GM21515 (cell line): ENCODE measurements around the gene MRGPRG.
"Not testable (repeated sequence)": the region's sequence is repeated elsewhere in the genome, so short reads cannot be mapped to it uniquely, and the experiment has no call there.

Source experiments
- ATAC-seq: cut with Tn5 transposase; IDR thresholded peaks from one replicate; pipeline ENCODE4 v1.9.1; 2021; ENCODE audit not compliant: unreplicated experiment

The MRGPRG gene, protein sequence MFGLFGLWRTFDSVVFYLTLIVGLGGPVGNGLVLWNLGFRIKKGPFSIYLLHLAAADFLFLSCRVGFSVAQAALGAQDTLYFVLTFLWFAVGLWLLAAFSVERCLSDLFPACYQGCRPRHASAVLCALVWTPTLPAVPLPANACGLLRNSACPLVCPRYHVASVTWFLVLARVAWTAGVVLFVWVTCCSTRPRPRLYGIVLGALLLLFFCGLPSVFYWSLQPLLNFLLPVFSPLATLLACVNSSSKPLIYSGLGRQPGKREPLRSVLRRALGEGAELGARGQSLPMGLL

DNA sequence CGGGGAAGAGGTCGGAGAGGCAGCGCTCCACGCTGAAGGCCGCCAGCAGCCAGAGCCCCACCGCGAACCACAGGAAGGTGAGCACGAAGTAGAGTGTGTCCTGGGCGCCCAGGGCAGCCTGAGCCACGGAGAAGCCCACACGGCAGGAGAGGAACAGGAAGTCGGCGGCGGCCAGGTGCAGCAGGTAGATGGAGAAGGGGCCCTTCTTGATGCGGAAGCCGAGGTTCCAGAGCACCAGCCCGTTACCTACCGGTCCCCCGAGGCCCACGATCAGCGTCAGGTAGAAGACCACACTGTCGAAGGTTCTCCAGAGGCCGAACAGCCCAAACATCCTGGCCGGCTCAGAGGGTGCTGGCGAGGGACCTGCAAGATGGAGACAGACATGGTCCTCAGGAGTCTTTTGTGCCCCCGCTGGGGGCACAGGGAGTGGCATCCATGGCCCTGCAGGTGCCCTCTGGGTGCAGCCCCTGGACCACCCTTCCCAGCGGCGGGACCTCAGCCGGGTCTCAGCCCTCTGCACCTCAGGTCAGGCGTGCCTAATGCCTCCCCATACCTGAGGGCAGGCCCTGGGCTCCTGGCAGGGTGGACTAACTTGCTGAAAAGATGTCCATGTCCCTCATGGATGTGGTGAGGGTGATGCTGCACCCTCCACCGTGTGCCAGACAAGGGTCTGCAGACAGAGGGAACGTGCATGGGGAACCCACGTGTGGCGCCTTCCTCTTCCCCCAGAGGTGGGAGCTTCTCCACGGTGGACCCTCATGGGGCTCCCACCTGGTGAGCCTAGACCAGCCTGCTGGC, at the start of gene MRGPRG:
TSS of gene MRGPRG (minus strand) at position 331 of the 798 bp plus-strand sequence. CDS start at position 331, 0 bp downstream.
- no peak for ATAC-seq

GRCh38 chr11:3262548-3262947, 43.9 kb upstream of the MRGPRG start:
- not testable (repeated sequence) for ATAC-seq

GRCh38 chr11:3261831-3262230, 43.2 kb upstream of the MRGPRG start:
- ATAC-seq = not testable (repeated sequence)

DNA sequence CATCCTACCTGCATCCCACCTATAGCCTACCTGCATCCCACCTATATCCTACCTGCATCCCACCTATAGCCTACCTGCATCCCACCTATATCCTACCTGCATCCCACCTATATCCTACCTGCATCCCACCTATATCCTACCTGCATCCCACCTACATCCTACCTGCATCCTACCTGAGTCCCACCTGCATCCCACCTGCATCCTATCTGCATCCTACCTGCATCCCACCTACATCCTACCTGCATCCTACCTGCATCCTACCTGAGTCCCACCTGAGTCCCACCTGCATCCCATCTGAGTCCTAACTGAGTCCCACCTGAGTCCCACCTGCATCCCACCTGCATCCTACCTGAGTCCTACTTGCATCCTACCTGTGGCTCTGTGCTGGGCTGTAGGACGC, 38.9 kb upstream of the MRGPRG start:
- ATAC-seq = not testable (repeated sequence)

- not testable (repeated sequence) for ATAC-seq
Measured at GRCh38 chr11:3255241-3255640, 36.6 kb upstream of the MRGPRG start.

GRCh38 chr11:3254773-3255172, 36.2 kb upstream of the MRGPRG start:
- not testable (repeated sequence) for ATAC-seq

DNA sequence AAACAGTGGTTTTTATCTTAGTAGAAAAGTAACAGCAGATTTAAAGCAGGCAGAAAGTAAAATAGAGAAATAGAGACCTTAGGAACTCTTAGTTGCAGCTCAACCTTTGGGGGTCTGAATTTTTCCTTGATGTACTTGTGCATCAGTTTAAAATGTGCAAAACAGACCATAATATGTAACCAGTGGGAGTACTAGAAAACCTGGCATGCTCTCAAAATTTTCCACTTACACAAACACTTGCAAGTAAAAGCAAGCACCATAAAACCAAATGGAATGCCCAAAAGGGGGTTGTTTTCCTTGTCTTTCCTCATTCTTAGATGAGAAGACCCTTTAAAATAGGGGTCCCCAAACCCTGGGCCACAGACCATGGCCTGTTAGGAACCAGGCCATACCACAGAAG, 26.5 kb upstream of the MRGPRG start:
- ATAC-seq = no peak

GRCh38 chr11:3243880-3244279, 25.3 kb upstream of the MRGPRG start:
- ATAC-seq = no peak

- no peak for ATAC-seq
Measured at GRCh38 chr11:3237119-3237518, 18.5 kb upstream of the MRGPRG start.

DNA sequence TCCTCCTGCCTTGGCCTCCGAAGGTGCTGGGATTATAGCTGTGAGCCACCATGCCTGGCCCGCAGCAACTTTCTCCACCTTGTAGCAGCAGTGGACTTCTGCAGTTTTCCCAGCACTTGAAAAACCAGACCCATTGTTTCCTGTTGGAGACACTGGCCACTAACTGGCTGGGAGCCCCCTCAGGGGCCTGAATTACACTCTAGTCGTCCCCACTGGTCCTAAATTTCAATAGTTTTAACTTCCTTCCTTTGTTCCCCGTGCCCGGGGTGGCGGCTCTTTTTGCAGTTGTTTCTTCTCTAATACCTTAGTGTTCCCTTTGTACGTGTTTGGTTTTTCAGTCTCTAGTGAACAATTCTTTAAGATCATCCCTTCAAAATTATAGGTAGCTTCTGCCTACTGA, 16.2 kb upstream of the MRGPRG start:
- ATAC-seq = no peak

GRCh38 chr11:3232956-3233355, 14.3 kb upstream of the MRGPRG start:
- ATAC-seq = no peak

DNA sequence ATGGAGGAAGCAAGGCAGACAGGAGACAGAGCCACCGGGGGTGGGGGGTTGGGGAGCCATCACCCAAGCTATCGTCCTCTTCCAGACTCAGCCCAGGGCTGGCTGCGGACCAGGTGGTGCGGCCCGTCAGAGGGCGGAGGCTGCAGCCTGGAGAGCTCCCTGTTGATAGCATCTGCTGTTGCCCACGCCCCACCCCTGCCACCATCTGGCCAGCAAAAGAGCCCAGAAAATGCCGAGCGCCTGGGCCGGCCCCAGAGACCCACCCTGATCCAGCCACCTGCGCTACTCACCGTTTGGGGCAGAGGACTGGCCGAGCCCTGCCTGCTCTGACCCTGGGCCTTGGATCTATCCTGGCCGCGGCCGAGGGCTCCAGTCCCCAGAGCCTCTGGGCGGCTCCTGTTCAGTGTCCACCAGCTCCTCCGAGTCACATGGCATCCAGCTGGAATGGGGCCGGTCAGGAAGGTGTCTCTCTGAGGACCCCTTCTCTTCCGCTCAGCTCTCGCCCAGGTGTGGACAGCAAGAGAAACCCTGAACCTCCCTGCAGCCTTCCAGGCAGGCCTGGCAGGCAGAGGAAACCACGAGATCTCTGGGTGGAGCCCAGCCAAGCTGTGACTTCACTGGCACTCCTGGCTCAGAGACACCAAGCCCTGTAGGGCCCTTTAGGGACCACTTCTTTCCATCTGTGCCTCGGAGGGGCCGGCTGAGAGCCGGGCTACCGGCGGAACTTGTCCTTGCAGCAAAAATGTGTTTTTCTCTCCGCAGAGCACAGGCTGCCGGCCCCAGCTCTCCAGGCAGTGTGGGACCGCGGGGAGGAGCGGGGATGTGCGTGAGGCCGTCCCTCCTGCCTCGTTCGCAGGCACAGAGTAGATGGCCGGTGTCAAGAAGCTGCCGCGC, 13.5 kb upstream of the MRGPRG start, which contains the start of gene MRGPRE:
TSS of gene MRGPRE (minus strand) at position 567 of the 894 bp plus-strand sequence. CDS start 3,618 bp downstream, outside the sequence.
- ATAC-seq = no peak

DNA sequence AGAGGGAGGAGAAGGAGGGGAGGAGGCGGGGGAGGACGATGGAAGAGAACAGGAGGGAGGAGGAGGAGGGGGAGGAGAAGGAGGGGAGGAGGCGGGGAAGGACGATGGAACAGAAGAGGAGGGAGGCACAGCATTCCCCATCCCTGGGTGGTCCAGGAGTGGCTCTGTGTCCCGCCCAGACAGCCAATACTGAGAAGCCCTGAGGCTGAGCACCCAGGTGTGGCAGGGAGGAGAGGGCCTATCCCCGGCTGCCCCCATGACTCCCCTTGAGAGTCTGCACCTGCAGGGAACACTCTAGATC, 12.9 kb upstream of the MRGPRG start:
- no peak for ATAC-seq

- no peak for ATAC-seq
Measured at GRCh38 chr11:3230636-3231549, 12.3 kb upstream of the MRGPRG start.

DNA sequence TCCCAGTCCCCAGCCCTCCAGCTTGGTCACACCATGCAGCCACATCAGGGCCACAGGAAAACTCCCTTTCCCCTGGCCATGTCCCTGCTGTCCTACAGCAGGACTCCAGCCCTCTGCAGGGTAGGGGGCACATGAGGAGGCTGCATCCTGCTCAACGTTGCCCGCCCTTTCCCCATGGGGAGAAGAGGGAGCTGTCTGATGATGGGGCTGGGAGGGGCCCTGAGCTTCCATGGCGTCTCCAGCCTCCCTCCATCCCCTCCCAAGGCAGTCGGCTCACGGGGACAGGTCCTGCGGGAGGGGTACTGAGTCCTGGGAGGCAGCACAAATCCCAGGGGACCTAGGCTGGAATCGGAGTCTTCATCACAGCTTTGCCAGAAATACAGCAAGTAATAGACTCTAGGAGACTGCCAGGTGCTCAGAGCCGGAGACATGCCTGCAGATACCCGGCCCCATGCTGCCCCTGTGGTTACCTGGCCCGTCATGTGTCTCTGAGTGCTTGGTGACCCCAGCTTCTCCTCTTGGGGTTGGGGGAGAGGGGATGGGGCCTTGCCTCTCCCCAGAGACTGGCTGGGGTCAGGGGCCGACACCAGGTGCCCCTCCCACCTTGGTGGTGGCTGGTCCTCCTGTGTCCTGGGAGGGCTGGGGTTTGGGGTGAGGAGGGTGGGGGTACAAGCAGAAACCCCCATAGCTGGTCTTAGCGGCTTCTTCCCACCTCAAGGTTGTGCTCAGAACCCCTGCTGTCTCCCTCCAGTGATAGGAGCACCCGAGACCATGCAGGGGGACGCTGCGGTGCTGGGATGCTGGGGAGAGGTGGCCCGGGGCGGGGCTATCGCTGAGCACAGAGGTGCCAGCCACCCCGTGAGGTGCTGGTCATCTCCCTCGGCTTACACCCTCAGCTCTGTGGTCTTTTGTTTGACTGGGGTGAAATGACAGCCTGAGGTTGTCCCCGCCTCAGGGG, 11.3 kb upstream of the MRGPRG start:
- ATAC-seq = no peak

- ATAC-seq = no peak
Measured at GRCh38 chr11:3228445-3228829, 9.8 kb upstream of the MRGPRG start.

DNA sequence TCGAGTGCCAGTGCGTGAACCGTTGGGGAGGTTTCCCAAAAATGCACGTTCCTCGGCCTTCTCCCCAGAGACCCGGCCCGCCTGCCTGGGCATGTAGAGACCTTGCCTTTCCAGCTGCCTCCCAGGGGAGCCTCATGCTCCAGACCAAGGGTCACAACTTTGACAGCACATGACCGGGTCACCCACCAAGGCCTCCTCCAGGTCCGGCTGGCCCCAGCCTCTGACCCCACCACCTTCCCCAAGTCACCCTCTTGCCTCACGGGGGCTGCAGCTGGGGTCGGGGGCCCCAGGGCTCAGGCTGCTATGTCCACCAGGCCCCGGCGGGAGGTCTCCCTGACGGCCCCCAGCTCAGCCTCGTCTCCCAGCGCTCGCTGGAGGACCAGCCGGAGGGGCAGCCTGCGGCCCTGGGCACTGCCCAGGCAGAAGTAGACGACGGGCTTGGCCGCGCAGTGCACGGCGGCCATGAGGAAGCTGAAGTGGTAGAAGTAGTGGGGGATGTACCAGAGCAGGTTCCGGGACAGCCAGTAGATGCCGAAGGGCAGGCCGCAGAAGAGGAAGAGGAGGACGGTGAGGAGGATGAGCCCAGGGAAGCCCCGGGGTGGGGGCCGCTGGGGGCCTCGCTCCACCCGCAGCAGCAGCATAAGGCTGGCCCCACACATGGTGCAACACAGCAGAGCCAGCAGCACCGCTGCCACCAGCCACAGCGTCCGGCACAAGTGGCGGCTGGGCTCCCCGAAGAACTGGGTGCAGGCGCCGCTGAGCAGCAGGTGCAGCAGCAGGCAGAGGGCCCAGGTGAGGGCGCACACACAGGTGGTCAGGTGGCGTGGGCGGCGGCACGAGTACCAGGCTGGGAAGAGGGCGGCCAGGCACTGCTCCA, 9.2 kb upstream of the MRGPRG start:
- no peak for ATAC-seq

DNA sequence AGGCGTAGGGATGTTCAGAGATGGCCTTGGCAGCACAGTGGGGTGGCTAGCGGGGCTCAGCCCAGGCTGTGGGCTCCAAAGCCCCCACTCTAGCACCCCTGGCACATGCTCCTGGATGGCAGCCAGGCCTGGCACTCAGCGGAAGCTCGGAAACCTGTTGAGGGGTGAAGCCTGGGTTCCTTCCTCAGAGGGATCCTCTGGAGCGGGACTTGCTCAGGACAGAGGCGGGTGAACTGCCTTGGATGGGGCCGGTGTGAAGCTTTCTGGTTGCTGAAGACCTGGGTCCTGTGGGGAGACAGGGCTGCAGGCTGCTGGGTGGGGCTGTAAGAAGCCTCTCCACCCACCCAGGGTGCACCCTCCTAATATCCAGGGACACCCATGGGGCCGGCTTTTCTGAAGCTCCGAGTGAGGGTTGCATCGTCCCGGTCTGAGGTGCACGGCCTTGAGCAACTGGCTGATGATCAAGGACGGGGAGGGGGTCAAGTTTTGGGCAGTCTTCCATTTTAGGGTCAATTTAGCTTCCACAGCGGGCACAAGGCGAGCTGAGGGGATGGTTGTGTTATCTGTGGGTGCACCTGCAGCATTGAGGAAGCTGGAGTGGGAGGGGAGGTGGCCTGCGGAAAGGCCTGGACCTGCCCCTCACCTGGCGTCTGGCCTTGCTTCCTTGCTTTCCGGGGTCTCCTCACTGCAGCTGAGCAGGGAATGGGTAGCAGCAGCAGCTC, 8.4 kb upstream of the MRGPRG start:
- no peak for ATAC-seq
